ENCODE measurements around the gene LRIF1.
A peak's percentile ranks its signal among the peaks of the same experiment; 100 is the strongest.
"Not testable (repeated sequence)": the region's sequence is repeated elsewhere in the genome, so short reads cannot be mapped to it uniquely, and the experiment has no call there.

LRIF1 gene, protein sequence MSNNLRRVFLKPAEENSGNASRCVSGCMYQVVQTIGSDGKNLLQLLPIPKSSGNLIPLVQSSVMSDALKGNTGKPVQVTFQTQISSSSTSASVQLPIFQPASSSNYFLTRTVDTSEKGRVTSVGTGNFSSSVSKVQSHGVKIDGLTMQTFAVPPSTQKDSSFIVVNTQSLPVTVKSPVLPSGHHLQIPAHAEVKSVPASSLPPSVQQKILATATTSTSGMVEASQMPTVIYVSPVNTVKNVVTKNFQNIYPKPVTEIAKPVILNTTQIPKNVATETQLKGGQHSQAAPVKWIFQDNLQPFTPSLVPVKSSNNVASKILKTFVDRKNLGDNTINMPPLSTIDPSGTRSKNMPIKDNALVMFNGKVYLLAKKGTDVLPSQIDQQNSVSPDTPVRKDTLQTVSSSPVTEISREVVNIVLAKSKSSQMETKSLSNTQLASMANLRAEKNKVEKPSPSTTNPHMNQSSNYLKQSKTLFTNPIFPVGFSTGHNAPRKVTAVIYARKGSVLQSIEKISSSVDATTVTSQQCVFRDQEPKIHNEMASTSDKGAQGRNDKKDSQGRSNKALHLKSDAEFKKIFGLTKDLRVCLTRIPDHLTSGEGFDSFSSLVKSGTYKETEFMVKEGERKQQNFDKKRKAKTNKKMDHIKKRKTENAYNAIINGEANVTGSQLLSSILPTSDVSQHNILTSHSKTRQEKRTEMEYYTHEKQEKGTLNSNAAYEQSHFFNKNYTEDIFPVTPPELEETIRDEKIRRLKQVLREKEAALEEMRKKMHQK

DNA sequence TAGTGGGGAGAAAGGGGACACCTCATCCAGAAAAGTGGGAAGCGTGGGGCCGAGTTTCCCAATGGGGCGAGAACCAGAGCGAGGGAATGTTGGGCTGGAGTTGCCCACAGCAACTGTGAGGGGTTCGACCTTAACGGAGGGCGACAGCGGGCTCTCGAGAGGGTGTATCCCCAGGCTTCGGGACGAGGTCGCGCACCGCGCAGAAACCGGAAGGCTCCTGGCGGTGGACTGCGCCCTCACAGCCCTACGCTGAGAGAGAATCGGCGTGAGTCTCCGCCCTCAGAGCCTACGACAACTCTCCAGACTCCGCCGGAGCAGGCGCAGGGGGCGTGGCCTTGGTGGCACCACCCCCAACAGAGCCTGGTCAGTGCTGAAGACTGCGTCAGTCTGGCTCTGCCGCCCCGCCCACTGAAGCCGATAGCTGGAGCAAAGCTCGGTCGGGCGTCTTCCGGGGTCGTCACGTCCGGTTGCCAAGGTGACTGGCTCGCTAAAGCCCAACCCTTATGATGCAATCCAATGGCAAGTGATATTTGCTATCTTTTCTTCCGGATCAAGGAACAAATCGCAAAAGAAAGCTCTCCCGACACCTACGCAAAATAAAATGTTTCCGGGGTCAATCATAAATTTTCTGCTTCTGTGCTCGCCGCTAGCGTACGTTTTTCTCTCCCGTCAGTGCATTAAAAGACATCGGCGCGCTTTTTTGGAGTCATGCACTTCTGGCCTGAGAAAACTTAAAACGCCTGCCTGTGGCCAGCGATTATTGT is at the start of gene LRIF1:
Gene LRIF1, minus strand, starts transcription at position 232 of the 764 bp plus-strand sequence. CDS start 234 bp downstream, outside the sequence.
- peak; percentile 100 for DNase-seq (ENCODE audit: low read depth in 2 of 2)

DNA sequence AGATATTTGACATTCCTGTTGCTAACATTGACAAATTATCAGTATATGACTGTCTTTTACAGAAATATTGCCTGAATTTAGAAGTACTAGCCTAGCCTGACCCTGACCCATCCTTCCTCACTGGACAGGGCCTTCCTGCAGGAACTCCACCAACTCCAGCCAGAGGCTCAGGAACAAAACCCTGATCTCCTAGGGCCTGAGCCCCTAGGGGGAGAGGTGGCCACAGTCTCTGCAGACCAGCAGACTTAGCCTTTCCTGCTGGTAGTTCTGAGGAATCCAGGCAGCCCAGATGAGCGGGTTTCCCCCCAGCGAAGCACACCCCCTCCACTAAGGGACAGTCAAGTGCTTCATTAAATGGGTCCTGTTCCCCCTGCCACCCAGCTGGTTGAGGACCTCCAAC is 44.3 kb upstream of the LRIF1 start:
- no peak for DNase-seq (ENCODE audit: low read depth in 2 of 2)

DNA sequence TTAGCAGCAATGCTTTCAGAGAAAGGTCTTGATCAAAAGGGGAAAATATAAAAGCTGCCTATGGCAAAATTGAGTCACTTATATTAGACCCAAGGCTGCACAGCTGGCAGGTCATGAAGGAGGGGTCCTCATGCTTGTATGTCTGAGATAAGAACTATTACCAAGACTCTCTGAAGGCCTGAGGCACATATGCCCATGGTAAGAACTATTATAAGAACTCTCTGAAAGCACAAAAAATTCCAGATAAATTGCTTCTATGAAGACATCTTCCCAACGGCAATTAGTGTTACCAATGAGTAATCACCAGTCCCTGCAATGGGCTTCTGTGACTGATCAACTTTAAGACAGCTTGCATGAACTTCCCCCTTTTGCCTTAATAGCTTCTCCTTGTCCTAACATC is 42.8 kb upstream of the LRIF1 start:
- no peak for DNase-seq (ENCODE audit: low read depth in 2 of 2)

DNA sequence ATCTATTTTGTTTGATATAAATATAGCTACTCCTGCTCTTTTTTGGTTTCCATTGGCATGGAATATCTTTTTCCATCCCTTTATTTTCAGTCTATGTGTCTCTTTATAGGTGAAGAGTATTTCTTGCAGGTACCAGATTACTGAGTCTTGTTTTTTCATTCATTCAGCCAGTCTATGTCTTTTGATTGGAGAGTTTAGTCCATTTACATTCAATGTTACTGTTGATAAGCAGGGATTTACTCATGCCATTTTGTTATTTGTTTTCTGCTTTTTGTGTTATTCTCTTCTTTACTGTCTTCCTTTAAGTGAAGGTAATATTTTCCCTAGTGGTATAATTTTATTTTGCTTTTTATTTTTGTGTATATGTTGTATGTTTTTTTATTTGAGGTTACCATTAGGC is 35.9 kb upstream of the LRIF1 start:
- not testable (repeated sequence) for DNase-seq (ENCODE audit: low read depth in 2 of 2)

DNA sequence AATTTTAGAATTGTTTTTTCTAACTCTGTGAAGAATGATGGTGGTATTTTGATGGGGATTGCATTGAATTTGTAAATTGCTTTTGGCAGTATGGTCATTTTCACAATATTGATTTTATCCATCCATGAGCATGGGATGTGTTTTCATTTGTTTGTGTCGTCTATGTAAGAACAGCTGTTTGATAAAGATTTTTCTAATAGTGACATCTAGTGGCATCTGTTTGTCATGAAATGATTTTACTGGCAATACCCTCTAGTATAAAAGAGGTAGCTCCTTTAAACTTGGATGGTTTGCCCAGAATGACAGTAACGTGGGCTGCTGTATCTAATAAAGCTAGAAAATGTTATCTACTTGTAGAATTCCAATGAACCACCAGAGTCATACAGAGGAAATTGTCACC is 28.6 kb upstream of the LRIF1 start:
- not testable (repeated sequence) for DNase-seq (ENCODE audit: low read depth in 2 of 2)

DNA sequence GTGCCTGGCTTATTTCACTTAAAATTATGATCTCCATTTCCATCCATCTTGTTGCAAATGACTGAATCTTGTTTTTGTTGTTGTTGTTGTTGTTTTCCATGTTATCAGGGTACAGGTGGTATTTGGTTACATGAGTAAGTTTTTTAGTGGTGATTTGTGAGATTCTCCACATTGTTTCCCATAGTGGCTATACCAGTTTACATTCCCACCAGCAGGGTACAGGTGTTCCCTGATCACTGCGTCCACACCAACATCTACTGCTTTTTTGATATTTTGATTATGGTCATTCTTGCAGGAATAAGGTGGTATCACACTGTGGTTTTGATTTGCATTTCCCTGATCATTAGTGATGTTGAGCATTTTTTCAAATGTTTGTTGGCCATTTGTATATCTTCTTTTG is 27.6 kb upstream of the LRIF1 start:
- not testable (repeated sequence) for DNase-seq (ENCODE audit: low read depth in 2 of 2)

DNA sequence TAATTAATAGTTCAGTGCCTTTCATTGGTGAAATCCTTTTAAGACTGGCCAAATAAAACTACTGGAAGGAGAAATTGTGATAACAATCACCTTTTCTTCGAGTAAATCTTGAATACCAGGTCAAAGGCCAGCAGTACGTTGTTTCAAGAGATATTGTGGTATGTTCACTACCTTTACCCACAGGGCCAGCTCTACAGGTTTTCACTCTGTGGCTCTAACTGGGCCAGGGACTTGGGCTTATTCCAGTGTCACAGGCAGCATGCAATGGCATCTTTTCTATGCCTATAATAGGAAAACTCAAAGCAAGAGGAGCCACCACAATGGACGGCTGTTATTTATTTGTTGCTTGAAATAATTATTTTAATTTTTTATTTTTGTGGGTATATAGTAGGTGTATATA is 26.8 kb upstream of the LRIF1 start:
- DNase-seq (ENCODE audit: low read depth in 2 of 2), result no peak

DNA sequence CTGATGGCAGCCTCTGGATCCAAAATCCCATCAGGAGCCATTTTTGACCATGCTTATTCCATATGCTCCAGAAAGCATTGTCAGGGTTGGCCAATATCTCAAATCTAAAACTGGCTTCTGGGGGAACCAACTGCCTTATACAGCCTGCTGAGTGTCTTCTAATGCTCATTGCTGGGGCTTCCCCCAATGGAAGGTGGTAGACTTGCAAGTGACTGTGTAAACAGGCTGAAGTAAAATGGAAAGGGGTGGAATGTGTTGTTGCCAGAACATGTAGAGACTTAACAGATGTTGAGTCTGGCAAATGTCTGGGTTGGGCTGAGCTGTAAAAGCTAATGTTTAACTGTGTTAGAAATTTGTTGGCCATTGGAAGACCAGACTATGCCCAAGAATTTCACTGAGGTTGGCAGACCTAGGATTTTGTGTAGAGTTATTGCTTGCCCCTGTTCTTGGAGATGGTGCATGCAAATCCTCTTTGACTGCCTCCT is 22.7 kb upstream of the LRIF1 start:
- DNase-seq (ENCODE audit: low read depth in 2 of 2), result no peak

DNA sequence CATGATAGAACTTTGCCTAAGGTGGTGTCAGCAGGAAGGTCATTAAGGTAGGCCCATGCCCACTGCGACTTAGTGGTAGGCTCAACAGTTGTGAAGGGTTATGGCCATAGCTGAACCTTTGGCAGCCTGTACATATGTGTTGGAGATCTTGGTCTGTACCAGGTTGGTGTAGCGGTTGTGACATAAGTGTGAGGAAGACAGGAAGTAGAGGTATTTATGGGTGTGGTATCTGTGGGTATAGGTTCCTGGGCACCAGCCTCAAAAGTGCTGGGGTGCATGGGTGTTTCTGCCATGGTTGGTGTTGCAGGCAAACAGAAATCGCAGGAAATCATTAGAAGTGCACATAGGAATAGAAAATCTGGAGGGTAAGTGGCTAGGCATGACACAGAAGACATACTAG is 18.6 kb upstream of the LRIF1 start:
- DNase-seq (ENCODE audit: low read depth in 2 of 2), result no peak

DNA sequence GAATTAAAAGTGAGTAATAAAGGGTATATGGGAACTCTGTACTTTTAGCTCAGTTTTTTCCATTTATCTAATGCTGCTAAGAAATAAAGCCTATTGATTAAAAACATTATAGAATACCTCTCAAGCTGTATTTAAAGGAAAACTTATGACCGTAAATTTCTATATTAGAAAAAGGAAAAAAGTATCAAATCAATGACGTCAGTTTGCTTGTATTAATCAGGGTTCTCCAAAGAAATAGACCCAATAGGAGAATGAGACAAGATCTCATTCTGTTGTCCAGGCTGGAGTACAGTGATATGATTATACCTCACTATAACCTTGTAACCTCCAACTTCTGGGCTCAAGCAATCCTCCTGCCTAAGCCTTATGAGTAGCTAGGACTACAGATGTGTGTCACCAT is 15.4 kb upstream of the LRIF1 start:
- DNase-seq (ENCODE audit: low read depth in 2 of 2), result no peak

DNA sequence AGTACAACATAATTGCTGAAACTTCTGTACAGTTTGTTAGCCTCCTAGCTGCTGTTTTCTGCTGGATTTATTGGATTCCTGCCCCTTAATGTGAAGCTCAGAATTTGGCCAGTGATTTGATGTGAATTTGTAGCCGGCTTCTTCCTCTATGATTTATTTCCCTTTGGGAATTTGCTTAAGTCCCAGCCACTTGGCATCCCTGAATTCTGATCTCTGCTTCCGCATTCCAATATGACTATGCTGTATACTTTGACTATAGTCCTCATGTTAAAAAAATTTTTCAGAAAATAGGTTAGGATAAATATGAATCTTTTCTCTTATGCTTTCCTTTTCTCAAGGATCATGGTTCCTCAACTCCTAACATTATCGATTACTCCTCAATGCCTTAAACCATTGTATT is 12.4 kb upstream of the LRIF1 start:
- DNase-seq (ENCODE audit: low read depth in 2 of 2), result no peak

DNA sequence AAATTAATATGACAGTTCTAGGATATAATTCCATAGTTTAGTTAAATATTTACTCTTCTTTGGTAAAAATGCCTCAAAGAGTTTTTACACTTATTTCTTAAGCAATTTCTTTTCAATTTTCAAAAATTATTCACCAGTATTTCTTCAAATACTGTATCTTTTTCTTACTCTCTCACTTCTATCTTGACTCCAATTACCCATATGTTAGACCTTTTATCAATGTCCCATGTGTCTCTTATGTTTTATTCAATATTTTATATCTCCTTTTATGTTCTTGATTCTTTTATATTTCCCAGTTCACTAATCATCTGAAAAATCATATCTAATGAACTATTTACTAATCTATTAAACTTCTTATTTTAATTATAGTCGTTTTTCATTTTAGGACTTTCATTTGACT is 11.5 kb upstream of the LRIF1 start:
- no peak for DNase-seq (ENCODE audit: low read depth in 2 of 2)

DNA sequence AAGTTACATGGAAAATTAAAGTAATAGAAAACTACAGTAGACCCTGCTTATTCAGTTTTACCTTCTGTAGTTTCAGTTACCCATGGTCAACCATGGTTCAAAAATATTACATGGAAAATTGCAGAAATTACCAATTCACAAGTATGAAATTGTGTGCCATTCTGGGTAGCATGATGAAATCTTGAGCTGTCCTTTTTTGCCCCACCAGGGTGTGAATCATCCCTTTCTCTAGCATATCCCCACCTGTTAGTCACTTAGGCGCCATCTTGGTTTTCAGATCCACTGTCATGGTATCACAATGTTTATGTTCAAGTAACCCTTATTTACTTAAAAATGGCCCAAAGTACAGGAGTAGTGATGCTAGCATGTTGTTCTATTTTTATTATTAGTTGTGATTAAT is 3.5 kb upstream of the LRIF1 start:
- DNase-seq (ENCODE audit: low read depth in 2 of 2), result no peak

DNA sequence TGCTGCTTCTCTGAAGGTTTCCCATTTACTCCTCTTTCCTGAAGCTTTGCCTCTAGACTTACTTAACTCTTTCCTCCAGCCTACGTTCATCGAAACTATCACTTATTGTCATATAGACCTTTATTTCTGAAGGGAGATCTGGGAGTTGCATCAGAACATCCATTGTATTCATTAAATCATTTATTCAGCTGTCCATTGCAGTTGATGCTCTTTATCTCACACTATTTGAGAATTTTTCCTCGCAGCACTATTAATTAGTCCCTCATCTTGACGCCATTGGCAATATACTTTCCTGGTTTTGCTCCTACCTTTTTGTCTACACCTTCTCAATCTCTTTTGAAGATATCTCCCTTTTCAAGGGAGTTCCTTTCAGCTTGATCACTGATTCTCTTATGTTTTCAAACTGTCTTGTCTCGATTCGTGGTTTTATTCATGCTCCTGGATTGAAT is 757 bp upstream of the LRIF1 start:
- DNase-seq (ENCODE audit: low read depth in 2 of 2), result no peak

DNA sequence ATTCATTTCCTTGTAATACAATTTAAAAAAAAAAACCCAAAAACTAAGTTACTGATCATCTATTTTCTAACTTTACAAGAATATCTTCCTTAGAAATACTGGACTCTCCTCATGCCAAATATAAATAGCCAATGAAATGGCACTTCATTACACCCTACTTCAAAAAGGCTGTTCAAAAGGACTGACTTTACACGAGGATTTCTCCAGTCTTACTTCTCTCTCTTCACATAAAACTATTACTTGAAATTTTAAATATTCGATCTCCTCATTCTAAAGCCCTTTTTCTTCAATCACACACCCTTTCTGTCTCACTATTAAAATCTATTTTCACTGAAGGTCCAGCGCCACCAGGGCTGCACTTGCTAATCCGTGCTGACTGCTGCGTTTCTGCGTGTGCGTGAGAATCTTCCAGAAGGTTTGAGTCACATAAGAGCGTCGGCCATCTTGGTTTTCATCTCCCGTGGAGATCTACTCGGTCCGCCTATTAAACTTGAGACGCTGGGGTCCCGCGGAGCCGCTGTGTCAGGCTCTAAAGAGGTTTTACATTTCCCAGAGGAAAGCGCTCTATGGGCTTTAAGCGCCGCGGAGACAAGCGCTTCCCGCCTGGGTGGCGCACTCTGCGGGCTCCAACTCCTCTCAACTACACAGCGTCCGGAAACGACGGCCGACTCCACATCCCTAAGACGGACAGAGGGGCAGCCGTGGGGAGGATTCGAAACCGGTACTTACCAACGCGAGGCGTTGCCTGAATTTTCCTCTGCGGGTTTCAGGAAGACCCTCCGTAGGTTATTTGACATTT is 631 bp downstream of the LRIF1 start:
- DNase-seq (ENCODE audit: low read depth in 2 of 2), result peak; percentile 36 to 39

DNA sequence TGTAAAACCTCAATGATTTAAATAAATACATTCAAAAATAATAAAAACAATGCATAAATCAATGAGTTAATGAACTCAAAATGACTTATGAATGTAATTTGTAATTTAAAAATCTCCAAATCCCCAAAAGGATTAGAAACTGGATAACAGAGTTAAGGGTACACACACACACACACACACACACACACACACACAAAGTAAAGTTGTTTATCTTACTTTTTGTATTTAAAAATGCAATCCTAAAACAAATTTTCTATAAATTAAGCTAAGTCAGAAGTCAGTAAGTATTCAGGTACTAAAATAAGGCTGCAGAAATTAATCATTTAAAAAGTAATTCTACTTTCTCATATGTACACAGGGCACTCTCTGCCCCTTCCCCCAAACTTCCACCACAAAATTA is 1.8 kb downstream of the LRIF1 start:
- DNase-seq (ENCODE audit: low read depth in 2 of 2), result no peak

DNA sequence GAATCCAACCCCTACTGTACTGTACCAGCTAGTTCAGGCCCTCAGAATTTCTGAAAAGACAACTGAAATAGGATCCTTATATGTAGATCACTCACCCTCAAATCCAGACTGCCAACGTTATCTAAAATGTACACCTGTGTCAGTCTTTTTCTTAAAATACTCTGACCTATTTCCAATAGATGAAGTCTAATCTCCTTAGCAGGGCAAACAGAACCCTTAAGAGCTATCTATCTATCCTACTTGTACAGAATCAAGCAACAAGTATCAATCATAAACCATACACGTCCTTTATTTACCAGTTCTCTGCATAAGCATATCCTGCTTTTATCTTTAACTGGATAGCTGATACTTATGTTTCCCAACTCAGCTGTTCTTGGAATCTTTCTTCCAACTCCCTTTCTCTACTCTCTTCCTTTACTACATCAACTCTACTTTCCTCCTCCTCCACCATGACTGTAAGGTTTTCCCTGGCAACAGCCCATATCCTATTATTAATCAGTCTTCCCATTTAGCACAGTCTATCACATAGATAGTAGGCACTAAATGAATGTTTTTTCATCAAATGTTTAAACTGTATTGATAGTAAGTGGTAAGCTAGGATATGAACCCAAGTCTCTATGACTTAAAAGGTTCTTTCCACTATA is 2.8 kb downstream of the LRIF1 start:
- no peak for DNase-seq (ENCODE audit: low read depth in 2 of 2)

DNA sequence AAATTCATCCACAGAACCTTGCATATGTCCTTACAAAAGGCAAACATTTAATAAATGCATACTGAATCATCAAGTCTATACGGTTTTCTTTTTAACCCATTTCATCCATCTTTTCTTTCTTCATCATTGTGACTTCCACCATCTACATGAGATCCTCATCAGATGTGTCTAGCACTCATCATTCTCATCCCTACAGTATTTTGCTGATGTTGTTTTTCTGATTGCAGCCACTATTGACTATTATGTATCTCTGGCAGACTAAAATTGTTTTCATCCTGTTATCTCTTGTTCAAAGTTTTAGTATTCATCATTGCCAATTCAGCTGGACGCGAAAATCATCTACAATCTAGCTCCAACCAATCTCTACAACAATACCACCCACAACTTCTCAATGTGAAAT is 5.9 kb downstream of the LRIF1 start:
- no peak for DNase-seq (ENCODE audit: low read depth in 2 of 2)

DNA sequence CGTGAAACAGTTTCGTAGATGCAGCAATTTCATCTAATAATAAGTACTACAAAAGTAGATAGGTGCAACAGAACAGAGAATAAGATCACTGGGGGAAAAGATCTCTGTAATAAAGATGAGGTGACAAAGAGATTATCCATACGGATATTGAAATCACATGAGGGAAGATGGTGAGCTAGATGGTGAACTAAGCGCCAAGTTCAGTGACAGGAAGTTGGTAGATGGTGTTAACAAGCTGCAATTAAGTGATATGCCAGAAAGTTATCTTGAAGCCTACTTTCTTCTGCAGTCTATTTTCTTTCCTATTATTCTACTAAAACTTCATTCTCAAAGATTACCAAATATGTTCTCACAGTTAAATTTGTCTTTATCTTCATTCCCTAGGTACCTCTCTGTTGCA is 7.1 kb downstream of the LRIF1 start:
- DNase-seq (ENCODE audit: low read depth in 2 of 2), result no peak

DNA sequence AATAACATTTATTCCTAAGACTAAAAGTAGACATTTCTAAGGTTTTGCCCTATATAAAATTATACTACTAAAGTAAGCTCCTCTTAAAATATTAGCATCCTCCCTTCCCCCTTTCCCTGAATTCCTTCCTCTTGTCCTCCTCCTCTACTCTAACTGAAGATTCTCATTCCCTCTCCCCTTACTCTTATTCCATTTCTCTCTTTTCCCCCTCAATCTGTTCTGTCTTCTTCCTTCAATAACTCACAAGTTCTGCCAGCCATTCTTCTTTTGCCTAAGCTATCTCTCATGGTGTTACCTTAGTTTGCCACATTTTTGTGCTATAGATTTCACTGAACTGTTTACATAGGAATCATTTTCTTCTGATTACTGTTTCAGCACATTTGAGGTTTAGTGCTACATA is 10.7 kb downstream of the LRIF1 start:
- no peak for DNase-seq (ENCODE audit: low read depth in 2 of 2)

DNA sequence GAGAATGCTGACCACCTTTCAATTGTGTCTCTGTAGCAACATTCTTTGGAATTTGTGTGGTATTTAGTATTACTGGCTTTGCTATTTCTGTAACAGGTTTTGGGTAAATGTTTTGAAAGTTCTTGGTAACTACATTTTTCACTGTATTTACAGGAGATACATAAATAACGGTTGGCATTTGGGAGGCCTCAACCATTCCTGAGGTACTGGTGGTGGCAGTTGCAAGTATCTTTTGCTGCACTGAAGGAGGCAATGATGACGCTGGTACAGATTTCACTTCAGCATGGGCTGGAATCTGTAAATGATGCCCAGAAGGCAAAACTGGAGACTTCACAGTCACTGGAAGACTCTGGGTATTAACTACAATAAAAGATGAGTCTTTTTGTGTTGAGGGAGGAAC is 11.7 kb downstream of the LRIF1 start:
- no peak for DNase-seq (ENCODE audit: low read depth in 2 of 2)

Measured in stimulated activated CD8-positive, alpha-beta memory T cell treated with anti-CD3 and anti-CD28 coated beads, Interleukin-15, amount 100 ng/mL, for 4 hours (primary cell).